Stimulated activated CD4-positive, alpha-beta T cell treated with anti-CD3 and anti-CD28 coated beads, Interleukin-4, amount 100 ng/mL, for 4 hours (primary cell): ENCODE results near the gene SCGB1D1.
"Not testable (repeated sequence)": the region's sequence is repeated elsewhere in the genome, so short reads cannot be mapped to it uniquely, and the experiment has no call there.

Source experiments
- DNase-seq, 2 experiments: peaks; one replicate each; pipeline ENCODE4 v3.0.0-alpha.2; 2020

SCGB1D1 gene

GRCh38 chr11:62169448-62169847 is 20.6 kb upstream of the SCGB1D1 start:
- no peak for DNase-seq

GRCh38 chr11:62169935-62170334 is 20.1 kb upstream of the SCGB1D1 start:
- no peak for DNase-seq

DNA sequence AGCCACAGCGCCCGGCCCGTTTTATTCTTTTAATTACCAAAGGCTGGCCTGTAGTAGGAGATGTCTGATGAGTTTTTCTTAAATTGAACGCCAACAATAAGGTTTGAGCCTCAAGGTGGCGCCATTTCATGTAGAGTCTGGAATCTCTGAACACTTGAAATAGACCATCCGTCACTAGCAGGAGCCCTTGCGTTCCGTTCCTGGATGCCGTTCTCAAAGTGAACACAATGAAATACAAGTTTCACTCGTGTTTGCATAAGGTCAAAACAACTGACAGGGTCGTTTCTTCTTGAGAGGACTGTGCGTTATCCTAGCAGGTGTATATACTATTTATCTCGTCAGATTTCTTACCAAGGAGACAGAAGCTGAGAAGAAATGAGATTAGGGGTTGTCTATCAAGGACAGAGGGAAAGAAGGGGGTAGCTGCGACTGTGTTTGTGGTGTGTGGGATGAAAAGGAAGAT is 18.7 kb upstream of the SCGB1D1 start:
- DNase-seq: peak; percentile 61 to 63

DNA sequence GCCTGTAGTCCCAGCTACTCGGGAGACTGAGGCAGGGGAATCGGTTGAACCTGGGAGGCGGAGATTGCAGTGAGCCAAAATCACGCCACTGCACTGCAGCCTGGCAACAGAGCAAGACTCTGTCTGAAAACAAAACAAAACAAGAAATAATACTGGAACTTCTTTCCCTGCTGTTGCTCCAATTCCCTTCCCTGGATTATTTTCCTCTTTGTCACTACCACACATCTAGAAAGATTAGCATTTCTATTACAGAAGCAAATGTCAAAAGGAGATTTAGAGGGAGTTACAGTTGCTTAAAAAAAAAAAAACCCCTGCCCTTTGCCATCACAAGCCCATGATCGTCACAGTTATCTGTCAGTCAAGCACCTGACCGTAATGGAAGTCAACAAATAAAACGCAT is 17.7 kb upstream of the SCGB1D1 start:
- no peak for DNase-seq

DNA sequence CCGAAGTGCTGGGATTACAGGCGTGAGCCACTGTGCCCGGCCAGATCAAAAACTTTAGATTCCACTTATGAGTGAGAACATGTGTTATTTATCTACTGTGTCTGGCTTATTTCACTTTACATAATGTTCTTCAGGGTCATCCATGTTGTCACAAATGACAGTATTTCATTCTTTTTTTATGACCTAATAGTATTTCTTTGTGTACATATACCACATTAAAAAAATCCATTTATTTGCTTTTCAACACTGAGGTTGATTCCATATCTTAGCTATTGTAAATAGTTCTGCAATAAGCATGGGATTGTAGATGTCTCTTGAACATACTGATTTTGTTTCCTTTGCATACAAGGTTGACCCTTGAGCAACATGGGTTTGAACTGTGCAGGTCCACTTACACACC is 13.2 kb upstream of the SCGB1D1 start:
- DNase-seq: no peak

GRCh38 chr11:62179995-62180394 is 10.0 kb upstream of the SCGB1D1 start:
- DNase-seq: no peak

DNA sequence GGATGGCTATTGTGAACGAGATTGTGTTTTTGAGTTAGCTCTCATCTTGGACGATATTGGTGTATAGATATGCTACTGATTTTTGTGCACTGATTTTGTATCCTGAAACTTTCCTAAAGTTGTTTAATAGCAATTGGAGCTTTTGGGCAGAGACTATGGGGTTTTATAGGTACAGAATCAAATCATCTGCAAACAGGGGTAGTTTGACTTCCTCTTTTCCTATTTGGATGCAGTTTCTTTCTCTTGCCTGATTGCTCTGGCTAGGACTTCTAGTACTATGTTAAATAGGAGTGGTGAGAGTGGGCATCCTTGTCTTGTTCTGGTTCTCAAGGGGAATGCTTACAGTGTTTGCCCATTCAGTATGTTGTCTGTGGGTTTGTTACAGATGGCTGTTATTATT is 8.9 kb upstream of the SCGB1D1 start:
- no peak for DNase-seq

DNA sequence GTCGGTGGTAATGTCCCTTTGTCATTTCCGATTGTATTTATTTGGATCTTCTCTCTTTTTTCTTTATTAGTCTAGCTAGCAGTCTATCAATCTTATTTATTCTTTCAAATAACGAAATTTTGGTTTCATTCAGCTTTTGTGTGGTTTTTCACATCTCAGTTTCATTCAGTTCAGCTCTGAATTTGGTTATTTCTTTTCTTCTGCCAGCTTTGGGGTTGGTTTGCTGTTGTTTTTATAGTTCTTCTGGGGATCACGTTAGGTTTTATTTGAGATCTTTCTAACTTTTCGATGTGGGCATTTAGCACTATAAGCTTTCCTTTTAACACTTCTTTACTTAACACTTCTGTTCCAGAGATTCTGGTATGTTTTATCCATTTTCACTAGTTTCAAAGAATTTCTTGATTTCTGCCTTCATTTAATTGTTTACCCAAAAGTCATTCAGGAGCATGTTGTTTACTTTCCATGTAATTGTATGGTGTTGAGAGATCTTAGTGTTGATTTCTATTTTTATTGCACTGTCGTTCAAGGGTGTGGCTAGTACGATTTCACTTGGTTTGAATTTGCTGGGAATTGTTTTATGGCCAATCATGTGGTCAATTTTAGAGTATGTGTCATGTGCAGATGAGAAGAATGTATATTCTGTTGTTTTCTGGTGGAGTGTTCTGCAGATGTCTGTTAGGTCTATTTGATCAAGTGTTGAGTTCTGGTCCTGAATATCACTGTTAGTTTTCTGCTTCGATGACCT is 7.7 kb upstream of the SCGB1D1 start:
- no peak for DNase-seq

- DNase-seq: no peak
These were observed 3.8 kb upstream of the SCGB1D1 start for GRCh38 chr11:62186195-62186594.

DNA sequence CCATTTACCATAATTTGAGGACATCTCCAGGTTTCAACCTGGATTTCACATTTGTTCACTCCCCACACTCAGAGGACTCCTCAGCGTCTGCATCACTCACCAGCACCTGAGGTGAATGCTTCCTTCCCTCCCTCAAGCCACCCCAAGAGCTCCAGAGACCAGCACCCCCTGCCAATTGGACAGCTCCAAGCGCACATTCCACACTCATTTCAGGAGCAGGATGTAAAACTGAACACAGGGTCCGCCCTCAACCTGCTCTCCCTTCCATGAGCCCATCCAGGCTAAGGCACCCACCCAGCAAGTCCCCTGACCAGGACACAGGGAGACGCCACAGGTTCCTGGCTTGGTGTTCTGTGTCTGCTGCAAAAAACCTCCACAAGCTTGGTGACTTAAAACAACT is 3.9 kb downstream of the SCGB1D1 start:
- DNase-seq: no peak

- not testable (repeated sequence) for DNase-seq
These were observed 5.0 kb downstream of the SCGB1D1 start for GRCh38 chr11:62195010-62195409.

DNA sequence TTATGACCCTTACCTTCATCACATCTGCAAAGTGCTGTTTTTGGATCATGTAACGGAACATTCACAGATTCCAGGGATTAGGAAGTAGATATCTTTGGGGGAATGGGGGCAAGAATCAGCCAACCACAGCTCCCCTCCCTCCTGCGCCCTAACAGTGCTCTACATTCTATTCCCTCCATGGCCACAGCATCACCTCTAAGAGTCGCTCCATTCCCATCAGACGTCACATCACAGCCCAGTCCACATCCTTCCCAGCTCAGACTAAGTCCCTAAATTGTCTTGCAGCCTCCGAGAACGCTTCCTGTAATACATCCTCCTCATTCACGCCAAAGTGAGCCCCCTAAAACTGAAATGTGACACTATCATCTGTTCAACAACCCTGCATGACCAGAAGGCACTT is 5.9 kb downstream of the SCGB1D1 start:
- no peak for DNase-seq

GRCh38 chr11:62197400-62197799 is 7.4 kb downstream of the SCGB1D1 start:
- DNase-seq: not testable (repeated sequence)

GRCh38 chr11:62201376-62201775 is 11.4 kb downstream of the SCGB1D1 start:
- DNase-seq: no peak

DNA sequence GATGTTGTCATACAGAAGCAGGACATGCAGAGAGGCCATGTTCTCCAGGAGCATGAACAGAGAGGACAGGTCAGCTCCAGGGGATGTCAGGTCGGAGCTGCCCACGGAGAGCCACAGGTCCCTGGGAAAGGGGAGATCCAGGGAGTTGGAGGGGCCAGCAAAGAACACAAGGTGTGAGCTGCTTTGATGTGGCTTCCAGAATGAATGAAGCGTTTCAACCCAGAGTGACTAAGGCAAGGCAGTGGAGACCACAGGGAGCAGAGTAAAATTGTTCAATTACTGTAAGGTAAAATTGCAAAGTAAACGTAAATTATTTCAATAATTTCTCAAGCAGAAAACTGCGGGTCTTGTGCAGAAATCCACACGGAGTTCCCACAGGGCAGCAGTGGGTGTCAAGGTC is 12.9 kb downstream of the SCGB1D1 start:
- DNase-seq: no peak

GRCh38 chr11:62204430-62204829 is 14.4 kb downstream of the SCGB1D1 start:
- no peak for DNase-seq

DNA sequence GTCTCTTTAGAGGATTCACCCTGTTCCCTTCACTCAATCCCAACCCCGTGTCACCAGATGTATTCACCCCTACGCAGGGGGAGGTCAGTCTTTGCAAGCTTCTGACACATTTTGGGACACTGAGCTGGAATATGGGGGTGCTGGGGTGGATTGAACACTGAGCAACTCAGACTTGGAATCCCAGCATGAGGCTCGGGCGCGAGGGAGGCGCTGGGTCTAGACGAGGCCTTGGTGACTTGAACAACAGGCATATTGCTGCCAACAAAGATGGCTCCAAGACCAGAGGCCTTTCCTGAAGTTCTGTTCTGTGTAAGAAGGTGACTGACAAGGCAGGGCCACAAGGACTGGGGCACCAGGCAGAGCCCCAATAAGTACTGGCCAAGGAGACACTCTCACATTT is 15.4 kb downstream of the SCGB1D1 start:
- DNase-seq: no peak

- not testable (repeated sequence) for DNase-seq
These were observed 16.5 kb downstream of the SCGB1D1 start for GRCh38 chr11:62206276-62207066.

DNA sequence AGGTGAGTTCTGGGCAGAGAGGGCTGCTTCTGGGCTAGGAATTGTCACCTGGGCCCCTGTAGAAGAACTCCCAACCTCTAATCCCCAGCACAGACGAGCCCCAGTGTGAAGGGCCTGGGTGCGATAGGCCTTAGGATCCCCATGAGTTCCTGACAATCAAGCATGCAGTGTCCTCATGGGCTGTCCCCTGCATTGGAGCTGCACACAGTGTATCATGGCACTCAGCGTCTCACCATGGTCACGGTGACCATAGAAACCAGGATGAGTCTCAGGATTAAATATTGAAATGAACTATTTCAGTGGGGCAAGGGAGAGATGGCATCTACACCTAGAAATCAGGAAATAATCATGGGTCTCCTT is 18.7 kb downstream of the SCGB1D1 start:
- no peak for DNase-seq

DNA sequence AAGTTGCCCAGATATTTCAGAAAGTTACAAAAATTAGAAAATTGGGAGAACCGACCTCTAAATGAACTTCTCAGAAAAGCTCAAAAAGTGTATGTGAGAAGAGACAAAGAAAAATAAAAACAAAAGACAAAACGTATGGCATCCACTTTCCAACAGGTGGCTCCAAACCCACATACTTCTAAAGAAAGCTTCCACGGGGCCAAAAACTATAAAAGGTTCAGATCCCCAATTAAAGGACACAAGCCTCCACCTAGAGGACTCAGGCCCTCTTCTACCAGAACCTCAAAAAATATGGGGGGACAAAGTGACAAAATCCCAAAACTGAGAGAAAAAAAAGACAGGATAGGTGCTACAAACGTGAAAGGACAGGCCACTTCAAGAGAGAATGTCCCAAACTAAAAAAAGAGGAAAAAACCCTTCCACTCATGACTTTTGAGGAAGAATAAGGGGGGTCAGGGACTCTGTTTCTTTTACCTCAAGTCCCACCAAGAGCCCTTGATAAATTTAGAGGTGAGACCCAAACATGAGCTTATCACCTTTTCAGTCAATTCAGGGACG is 27.3 kb downstream of the SCGB1D1 start:
- DNase-seq: no peak

- no peak for DNase-seq
These were observed 31.5 kb downstream of the SCGB1D1 start for GRCh38 chr11:62221498-62221897.

DNA sequence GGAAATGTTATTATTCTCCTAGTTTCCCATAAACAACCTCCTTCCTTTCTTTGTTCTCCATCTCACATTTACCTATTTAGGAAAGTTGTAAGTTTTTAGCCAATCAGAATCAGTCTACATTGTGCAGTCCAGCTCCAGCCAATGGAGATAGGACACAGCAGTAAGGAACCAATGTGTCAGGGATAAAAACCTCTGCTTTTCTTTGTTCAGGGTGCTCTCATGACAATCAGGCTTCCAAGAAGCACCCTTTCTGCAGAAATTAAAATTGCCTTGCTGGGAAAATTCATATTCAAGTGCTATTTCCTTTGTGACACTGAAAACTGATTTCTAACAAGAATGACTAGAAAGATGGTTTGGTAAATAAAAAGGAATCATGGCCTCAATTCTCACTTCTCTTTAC is 33.1 kb downstream of the SCGB1D1 start:
- no peak for DNase-seq

- no peak for DNase-seq
These were observed 43.7 kb downstream of the SCGB1D1 start for GRCh38 chr11:62233730-62234129.

GRCh38 chr11:62236187-62236586 is 46.2 kb downstream of the SCGB1D1 start:
- no peak for DNase-seq
